HG02840 (cell line): ENCODE data around the gene DR1.
"Not testable (repeated sequence)": the region's sequence is repeated elsewhere in the genome, so short reads cannot be mapped to it uniquely, and the experiment has no call there.

Experiments
- ATAC-seq: cut with Tn5 transposase; IDR thresholded peaks from one replicate; pipeline ENCODE4 v1.9.1; 2021; ENCODE audit warnings: mild to moderate bottlenecking, moderate library complexity, moderate number of reproducible peaks; ENCODE audit not compliant: unreplicated experiment, low FRiP score

The DR1 gene

GRCh38 chr1:93374334-93375106 is 28.8 kb downstream of the DR1 start:
- no peak for ATAC-seq

GRCh38 chr1:93384656-93385055 is 38.9 kb downstream of the DR1 start:
- ATAC-seq: no peak

- not testable (repeated sequence) for ATAC-seq
These were observed 40.6 kb downstream of the DR1 start for GRCh38 chr1:93386268-93386667.

- ATAC-seq: no peak
These were observed 48.8 kb downstream of the DR1 start for GRCh38 chr1:93394514-93394913.

DNA sequence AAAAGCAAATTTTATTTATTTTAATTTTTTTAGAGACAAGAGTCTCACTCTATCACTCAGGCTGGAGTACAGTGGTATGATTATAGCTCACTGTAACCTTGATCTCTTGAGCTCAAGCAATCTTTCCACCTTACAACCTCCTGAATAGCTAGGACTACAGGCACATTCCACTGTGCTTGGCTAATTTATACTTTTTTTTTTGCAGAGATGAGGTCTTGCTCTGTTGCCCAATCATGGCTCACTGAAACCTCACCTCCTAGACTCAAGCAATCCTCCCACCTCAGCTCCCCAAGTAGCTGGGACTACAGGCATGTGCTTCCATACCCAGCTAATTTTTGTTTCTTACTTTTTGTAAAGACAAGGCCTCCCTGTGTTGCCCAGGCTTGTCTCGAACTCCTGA is 49.5 kb downstream of the DR1 start:
- no peak for ATAC-seq

DNA sequence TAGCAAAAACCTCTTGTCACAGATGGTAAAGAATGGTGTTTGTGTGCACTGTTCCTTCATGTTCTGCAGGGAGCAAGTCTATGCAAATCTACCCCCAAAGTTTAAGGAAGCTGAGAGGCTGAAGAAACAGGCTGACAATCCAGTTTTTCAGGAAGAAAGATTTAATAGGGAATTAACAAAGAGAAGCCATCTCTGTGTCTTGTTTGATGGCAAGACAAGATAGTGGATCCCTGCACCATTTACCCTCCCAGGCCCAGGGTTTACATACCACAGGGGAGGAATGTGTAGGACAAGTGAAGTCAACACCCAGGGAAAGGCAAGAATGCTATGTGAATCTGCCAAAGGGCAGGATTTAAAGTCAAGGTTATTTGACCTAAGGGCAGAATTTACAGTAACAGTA is 54.1 kb downstream of the DR1 start:
- ATAC-seq: no peak

DNA sequence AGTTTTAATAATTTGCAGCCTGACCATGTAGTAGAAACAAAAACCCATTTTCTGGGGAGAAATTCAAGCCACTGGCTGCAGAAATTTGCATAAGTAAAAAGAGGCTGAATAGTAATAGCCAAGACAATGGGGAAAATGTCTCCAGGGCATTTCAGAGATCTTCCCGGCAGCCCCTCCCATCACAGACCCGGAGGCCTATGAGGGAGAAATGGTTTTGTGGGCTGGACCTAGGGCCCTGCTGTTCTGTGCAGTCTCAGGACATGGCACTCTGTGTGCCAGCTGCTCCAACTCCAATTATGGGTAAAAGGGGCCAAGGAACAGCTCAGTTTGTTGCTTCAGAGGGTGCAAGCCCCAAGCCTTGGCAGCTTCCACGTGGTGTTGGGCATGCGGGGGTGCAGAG is 62.5 kb downstream of the DR1 start:
- ATAC-seq: no peak

GRCh38 chr1:93411000-93411399 is 65.3 kb downstream of the DR1 start:
- ATAC-seq: no peak

DNA sequence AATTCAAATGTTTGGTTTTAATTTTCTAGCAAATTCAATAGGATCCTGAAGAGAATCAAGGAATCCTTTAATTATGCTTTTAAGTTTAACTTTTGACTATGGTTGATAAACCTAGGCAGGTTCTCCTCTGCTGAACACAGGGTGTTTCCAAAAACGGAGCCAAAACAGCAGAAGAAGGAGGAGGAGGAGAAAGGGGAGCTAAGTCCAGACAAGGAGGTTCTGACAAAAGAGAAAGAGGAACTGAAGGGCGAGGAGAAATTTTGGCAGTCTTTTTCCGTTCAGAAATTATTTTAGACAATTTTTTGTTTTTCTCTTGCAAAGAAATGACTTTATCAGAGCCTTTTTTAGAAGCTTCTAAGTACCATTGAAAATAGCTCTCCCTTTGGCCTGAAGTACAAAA is 69.0 kb downstream of the DR1 start:
- no peak for ATAC-seq

DNA sequence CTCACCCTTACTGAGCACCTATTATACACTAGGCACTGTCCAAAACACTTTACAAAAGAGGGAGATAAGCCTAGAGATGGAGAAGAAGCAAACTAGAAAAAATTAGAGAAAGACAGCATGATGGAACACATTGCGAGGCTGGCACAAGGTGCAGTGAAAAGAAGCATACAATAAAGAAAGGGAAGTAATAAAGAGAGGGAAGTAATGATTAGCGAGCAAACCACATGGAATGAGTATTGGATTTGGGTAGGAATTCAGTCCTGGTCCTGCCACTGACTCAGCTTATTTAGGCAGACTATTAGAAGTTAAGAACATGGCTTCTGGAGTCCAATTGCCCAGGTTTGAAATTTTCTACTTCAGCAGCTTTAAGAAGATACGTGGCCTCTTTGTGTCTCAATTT is 69.6 kb downstream of the DR1 start:
- no peak for ATAC-seq

GRCh38 chr1:93416183-93416582 is 70.5 kb downstream of the DR1 start:
- ATAC-seq: no peak
